GM18909 (cell line): Measurements from ENCODE around the gene DUOX1.
"Not testable (repeated sequence)": the region's sequence is repeated elsewhere in the genome, so short reads cannot be mapped to it uniquely, and the experiment has no call there.

Source experiments
- ATAC-seq: cut with Tn5 transposase; IDR thresholded peaks from one replicate; pipeline ENCODE4 v1.9.1; 2021; ENCODE audit warnings: mild to moderate bottlenecking; ENCODE audit not compliant: unreplicated experiment, poor library complexity

DUOX1 gene

DNA sequence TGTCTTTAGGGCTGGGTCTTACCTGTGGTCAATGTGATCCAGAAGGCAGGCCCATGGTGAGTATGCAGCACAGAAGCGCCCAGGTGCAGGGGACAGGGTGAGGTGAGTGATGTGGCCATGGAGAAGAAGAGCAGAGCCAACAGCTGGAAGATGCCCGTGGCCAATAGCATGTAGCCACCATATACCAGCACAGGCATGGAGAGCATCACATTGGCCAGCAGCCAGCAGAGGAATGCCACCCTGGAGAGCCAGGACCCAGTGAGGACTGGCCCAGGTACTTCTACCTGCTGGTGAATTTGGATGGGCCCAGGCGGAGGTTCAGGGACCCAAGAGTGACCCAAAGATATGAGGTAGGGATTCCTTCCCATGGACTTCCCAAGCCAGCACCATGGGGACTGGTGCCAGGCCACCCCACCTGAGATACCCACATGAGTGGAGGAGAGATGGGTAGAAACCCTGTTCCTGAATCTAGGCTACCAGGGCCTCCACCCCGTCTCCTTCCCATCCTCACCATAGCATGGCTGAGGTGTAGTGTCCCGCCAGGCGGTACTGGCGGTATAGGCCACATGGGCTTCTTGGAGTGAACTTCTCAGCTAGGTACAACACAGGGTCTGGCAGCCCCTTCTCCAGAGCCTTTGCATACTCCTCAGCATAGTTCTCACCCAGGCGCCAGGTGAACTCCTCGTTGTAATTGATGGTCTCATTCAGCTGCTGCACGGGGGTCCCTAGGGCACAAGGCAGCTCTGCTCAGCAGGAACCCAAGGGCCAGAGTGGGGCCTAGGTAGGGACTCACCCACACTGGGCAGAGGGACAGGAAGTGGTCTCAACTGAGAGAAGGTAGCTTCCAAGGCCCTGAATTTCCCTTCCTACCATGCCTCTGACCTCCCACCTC is 9.5 kb upstream of the DUOX1 start:
- ATAC-seq, result no peak

DNA sequence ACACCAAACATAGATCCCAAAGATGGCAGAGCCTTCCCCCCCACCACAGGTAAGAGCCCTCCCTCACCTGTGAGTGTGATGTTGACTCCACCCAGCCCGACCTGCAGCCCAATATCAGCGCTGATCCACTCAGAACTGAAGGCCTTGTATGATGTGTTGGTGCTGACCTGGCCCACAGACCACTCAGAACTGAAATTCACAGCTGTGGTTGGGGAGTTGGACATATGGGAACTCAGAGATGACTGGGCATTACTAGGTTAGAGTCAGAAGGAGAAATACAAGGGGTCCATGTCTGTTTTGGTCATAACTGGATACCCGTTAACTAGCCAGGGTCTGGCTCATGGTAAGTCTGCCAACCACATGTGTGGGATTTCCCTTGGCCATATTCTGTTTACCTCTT is 8.8 kb upstream of the DUOX1 start:
- ATAC-seq, result no peak

GRCh38 chr15:45121706-45122417 is 7.9 kb upstream of the DUOX1 start:
- ATAC-seq, result no peak

GRCh38 chr15:45122719-45123118 is 7.1 kb upstream of the DUOX1 start:
- no peak for ATAC-seq

- no peak for ATAC-seq
These were observed 6.4 kb upstream of the DUOX1 start for GRCh38 chr15:45123397-45123796.

- ATAC-seq, result no peak
These were observed 3.1 kb upstream of the DUOX1 start for GRCh38 chr15:45126535-45127158.

DNA sequence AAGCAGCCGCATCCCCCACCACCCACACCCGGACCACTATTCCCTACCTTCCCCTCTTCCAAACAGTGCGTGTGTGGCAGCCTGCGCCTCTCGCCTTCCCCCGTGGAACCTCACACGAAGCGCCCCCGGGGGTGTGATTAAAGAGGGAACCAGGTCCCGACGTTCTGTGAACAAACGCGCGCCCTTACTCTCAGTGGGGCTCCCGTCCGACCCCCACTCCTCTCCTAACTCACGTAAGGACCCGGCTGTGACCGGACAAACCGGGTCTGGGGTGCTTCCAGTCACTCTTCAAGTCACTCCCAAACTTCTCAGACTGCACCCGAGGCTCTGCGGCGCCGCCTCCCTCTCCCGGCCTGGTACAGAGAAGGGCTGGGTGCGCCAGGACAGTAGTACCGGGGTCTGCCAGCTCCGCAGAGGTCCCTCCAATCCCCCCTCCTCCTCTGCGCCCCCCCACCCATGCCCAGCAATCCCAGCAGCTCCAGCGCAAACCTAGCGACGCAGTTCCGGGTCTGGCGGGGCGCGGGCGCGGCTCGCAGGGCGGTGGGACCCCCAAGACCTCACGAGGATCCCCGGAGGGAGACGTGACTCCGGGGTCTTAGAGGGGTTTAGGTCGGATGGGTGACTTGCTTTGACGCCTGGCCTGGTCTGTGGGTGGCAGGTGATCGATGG is 689 bp upstream of the DUOX1 start:
- ATAC-seq, result no peak

- ATAC-seq, result no peak
These were observed 652 bp downstream of the DUOX1 start for GRCh38 chr15:45130291-45131000.

DNA sequence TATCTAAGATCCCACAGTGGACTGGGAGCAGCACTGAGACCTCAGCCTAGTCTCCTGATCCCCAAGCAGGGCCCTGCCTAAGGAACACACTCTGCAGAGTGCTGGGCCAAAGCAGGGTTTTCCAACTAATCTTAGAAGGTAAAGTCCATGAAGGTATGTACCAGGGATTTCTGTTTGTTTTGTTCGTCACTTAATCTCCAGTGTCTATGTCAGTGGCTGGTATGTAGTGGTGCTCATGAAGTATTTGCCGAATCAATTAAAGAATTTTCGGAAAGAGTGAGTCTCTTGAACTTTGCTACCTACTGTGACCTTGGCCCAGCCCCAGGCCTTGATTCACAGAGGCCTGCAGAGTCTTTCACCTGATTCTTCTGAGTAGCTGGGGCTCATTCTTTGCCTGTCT is 1.7 kb downstream of the DUOX1 start:
- ATAC-seq, result no peak

DNA sequence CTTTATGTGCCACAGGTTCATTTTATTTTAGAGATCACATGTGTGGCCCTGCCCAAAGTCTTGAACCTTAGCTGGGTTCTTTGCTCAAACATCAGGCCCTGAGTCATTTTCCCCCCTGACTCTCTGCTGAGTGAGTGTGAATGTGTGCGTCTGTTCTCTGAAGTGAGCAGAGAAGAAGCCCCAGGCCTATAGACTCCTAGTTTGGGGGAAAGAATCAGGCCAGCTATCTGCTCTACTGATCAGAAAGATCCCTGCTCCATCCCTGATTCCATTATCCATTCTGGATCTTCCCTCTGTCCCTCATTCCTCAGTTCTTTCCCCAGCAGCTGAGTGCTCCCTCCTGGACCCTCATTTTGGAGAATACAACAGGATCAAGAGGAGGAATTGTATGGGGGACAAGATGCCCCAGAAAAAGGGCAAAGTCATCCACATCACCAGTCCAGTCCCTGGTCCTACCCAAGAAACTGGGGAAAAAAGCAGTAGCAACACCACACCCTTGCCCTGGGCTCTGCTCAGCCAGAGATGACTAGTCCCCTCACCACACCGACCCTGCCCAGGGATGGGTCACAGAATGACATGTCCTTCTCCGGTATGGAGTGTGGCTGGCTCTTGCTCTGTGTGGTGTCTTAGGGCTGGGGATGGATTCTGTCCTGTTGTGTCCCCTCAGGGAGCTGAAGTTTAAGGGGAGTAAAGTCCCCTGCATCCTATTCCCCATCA is 3.2 kb downstream of the DUOX1 start:
- no peak for ATAC-seq

GRCh38 chr15:45133561-45133920 is 3.7 kb downstream of the DUOX1 start:
- no peak for ATAC-seq

- ATAC-seq, result no peak
These were observed 4.3 kb downstream of the DUOX1 start for GRCh38 chr15:45134046-45134445.

GRCh38 chr15:45134682-45135604 is 5.1 kb downstream of the DUOX1 start:
- no peak for ATAC-seq

DNA sequence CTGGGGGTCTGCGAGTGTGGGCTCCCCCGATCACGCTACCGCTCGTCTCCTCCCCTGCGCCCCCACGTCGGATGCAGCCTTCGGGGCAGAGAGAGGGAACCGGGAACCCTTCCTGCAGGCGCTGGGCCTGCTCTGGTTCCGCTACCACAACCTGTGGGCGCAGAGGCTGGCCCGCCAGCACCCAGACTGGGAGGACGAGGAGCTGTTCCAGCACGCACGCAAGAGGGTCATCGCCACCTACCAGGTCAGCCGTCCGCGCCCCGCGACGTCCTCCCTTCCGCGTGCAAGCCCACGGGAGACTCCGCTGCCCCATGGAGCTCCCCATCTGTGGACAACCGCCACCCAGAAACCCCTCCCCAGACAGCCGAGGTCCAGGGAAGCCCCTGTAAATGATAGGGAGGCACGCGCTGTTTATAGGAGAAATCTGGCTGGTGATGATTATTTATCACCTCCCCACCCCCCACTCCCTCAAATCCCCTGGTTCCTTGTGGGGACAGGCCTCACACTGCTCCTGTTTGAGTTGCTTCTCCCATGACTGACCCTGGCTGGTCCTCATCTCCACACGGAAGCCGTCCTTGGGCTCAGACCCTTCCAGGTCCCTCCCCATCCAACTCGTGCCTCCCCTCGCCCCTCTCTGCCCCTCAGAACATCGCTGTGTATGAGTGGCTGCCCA is 6.0 kb downstream of the DUOX1 start:
- ATAC-seq, result not testable (repeated sequence)

DNA sequence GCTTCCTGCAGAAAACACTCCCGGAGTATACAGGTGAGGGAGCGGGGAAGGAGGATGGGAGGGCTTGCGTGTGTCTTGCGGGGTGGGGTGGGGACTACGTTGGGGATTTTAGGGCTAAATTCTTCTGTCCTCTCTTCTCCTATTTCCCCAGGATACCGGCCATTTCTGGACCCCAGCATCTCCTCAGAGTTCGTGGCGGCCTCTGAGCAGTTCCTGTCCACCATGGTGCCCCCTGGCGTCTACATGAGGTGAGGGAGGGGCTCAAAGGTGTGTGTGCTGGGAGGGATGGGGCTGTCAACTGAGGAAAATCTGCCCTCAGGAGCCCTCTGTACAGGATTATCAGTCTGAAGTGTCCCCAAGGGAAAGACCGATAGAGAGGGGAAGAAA is 6.6 kb downstream of the DUOX1 start:
- ATAC-seq, result no peak

GRCh38 chr15:45137703-45138102 is 7.9 kb downstream of the DUOX1 start:
- no peak for ATAC-seq

- no peak for ATAC-seq
These were observed 9.3 kb downstream of the DUOX1 start for GRCh38 chr15:45138814-45139765.
